WTC11 (cell line): ENCODE results near the gene PET100. TPM values are rescaled to one million over a fixed set of nuclear protein-coding genes. Genes with fewer than 3 reads are reported as not detected.

ENCODE experiments used
- ATAC-seq: fragments of 200-7000 bp; cut with Tn5 transposase; 2 replicates; pipeline ENCODE4 v1.10.0; 2021; ENCODE audit warnings: mild to moderate bottlenecking, moderate library complexity
- CTCF ChIA-PET: fragments of 300-600 bp; sonication (Branson Sonifier 250); formaldehyde crosslinking; loops from one replicate; lab custom pipeline; 2021; ENCODE audit warnings: antibody characterized with exemption; lab: Charles Lee
- POLR2A ChIA-PET: fragments of 350-600 bp; sonication (Branson Sonifier 250); formaldehyde crosslinking; loops from one replicate; lab custom pipeline; 2021; ENCODE audit warnings: antibody characterized with exemption; lab: Charles Lee
- DNase-seq: peaks from one replicate; pipeline ENCODE4 v3.0.0; 2021; ENCODE audit warnings: low spot score
- H3K27ac Mint-ChIP-seq: 2 replicates; pipeline ENCODE4 v1.8.0; 2021; ENCODE audit warnings: mixed read lengths
- H3K27me3 Mint-ChIP-seq: 2 replicates; pipeline ENCODE4 v1.8.0; 2021; ENCODE audit warnings: low read depth, mild to moderate bottlenecking, moderate library complexity, mixed read lengths
- H3K36me3 Mint-ChIP-seq: 2 replicates; pipeline ENCODE4 v1.8.0; 2021; ENCODE audit warnings: mixed read lengths
- H3K4me1 Mint-ChIP-seq: 2 replicates; pipeline ENCODE4 v1.8.0; 2022; ENCODE audit warnings: mixed read lengths
- H3K4me3 Mint-ChIP-seq: 2 replicates; pipeline ENCODE4 v1.8.0; 2021; ENCODE audit warnings: mild to moderate bottlenecking, moderate library complexity, mixed read lengths
- H3K9me3 Mint-ChIP-seq: 2 replicates; pipeline ENCODE4 v1.8.0; 2021; ENCODE audit warnings: mixed read lengths
- ATF2 ChIP-seq: sonication (generic); formaldehyde crosslinking; IDR thresholded peaks from 2 replicates; pipeline ENCODE4 v1.8.1; 2022; ENCODE audit warnings: low read depth, missing genetic modification reagents, borderline replicate concordance
- CREM ChIP-seq: sonication (generic); formaldehyde crosslinking; IDR thresholded peaks from 2 replicates; pipeline ENCODE4 v1.8.1; 2022; ENCODE audit warnings: mild to moderate bottlenecking, missing genetic modification reagents, moderate library complexity
- E2F1 ChIP-seq: sonication (generic); formaldehyde crosslinking; IDR thresholded peaks from 2 replicates; pipeline ENCODE4 v1.8.0; 2022; ENCODE audit warnings: mild to moderate bottlenecking, missing genetic modification reagents
- E2F4 ChIP-seq: sonication (generic); formaldehyde crosslinking; IDR thresholded peaks from 2 replicates; pipeline ENCODE4 v1.8.1; 2022; ENCODE audit warnings: low read depth, mild to moderate bottlenecking, moderate library complexity, missing genetic modification reagents, borderline replicate concordance
- ETV6 ChIP-seq: sonication (generic); formaldehyde crosslinking; IDR thresholded peaks from 2 replicates; pipeline ENCODE4 v1.8.1; 2022; ENCODE audit warnings: mild to moderate bottlenecking, missing genetic modification reagents
- GRHL2 ChIP-seq: fragments of 250-450 bp; sonication (Bioruptor Pico); IDR thresholded peaks from 2 replicates; pipeline ENCODE4 v1.8.0; 2022; ENCODE audit warnings: mild to moderate bottlenecking, moderate library complexity; ENCODE audit not compliant: insufficient replicate concordance, severe bottlenecking
- NFYB ChIP-seq: sonication (generic); formaldehyde crosslinking; conservative IDR thresholded peaks from 2 replicates; pipeline ENCODE4 v1.8.0; 2022; ENCODE audit warnings: low read depth, missing genetic modification reagents
- OVOL2 ChIP-seq: fragments of 250-450 bp; sonication (Bioruptor Pico); IDR thresholded peaks from 2 replicates; pipeline ENCODE4 v1.9.0; 2021; ENCODE audit warnings: mild to moderate bottlenecking, borderline replicate concordance
- RORB ChIP-seq: fragments of 250-450 bp; sonication (Bioruptor Pico); IDR thresholded peaks from 2 replicates; pipeline ENCODE4 v1.9.0; 2021; ENCODE audit warnings: mild to moderate bottlenecking
- SMAD4 ChIP-seq: sonication (generic); formaldehyde crosslinking; IDR thresholded peaks from 2 replicates; pipeline ENCODE4 v1.8.0; 2022; ENCODE audit warnings: mild to moderate bottlenecking, missing genetic modification reagents
- SP1 ChIP-seq: sonication (generic); formaldehyde crosslinking; conservative IDR thresholded peaks from 2 replicates; pipeline ENCODE4 v1.8.1; 2022; ENCODE audit warnings: missing genetic modification reagents
- TEAD4 ChIP-seq: sonication (generic); formaldehyde crosslinking; IDR thresholded peaks from 2 replicates; pipeline ENCODE4 v1.8.0; 2022; ENCODE audit warnings: mild to moderate bottlenecking, missing genetic modification reagents
- USF1 ChIP-seq: sonication (generic); formaldehyde crosslinking; IDR thresholded peaks from 2 replicates; pipeline ENCODE4 v1.8.0; 2022; ENCODE audit warnings: mild to moderate bottlenecking, missing genetic modification reagents
- ZNF138 ChIP-seq: sonication (generic); formaldehyde crosslinking; conservative IDR thresholded peaks from 2 replicates; pipeline ENCODE4 v1.8.1; 2022; ENCODE audit warnings: mild to moderate bottlenecking, moderate library complexity, missing genetic modification reagents
- ZNF232 ChIP-seq: sonication (generic); formaldehyde crosslinking; IDR thresholded peaks from 2 replicates; pipeline ENCODE4 v1.8.0; 2022; ENCODE audit warnings: mild to moderate bottlenecking, missing genetic modification reagents
- ZNF423 ChIP-seq: fragments of 250-450 bp; sonication (Bioruptor Pico); IDR thresholded peaks from 2 replicates; pipeline ENCODE4 v2.1.2; 2022; ENCODE audit warnings: mild to moderate bottlenecking, moderate library complexity
- ZNF425 ChIP-seq: fragments of 250-450 bp; sonication (Bioruptor Pico); conservative IDR thresholded peaks from 2 replicates; pipeline ENCODE4 v1.9.0; 2021; ENCODE audit warnings: mild to moderate bottlenecking
- ZNF512 ChIP-seq: sonication (generic); formaldehyde crosslinking; IDR thresholded peaks from 2 replicates; pipeline ENCODE4 v1.8.1; 2022; ENCODE audit warnings: missing genetic modification reagents, borderline replicate concordance
- total RNA-seq: library from RNA; stranded (reverse); gene quantifications from 3 replicates; pipeline ENCODE4 v1.2.3, GENCODE V29; 2021

Gene PET100
- total RNA-seq, 1 experiment from 2014 or later, result 111 TPM

GRCh38 chr19:7606289-7606688, 23.3 kb upstream of the PET100 start (continued):
- TF ChIP-seq ZNF232 (CRISPR knock-in tag) (no peak), ZNF138 (no peak), ZNF423 (CRISPR knock-in tag) (no peak), E2F1 (CRISPR knock-in tag) (no peak), RORB (no peak)

- DNase-seq, result no peak
- ChIA-PET CTCF (interaction anchor here (3.2 kb wide), 1 partner anchor 39 kb away, joined by 11 read pairs; no protein-coding TSS in a partner anchor), POLR2A (no interaction called here)
- Mint-ChIP-seq H3K9me3 (no peaks in the 10 kb centered on the region), H3K27me3 (no peaks in the 10 kb centered on the region), H3K27ac (no peak overlapping the region), H3K4me3 (no peak overlapping the region), H3K36me3 (peaks cover 10% of the 10 kb centered on the region), H3K4me1 (peaks cover 6% of the 10 kb centered on the region)
- ATAC-seq, result no peak
- TF ChIP-seq ETV6 (no peak), SMAD4 (no peak), USF1 (no peak), NFYB (CRISPR knock-in tag) (no peak), ZNF512 (CRISPR knock-in tag) (no peak), E2F4 (CRISPR knock-in tag) (no peak), SP1 (no peak), OVOL2 (CRISPR knock-in tag) (no peak), ZNF232 (CRISPR knock-in tag) (no peak), TEAD4 (CRISPR knock-in tag) (no peak), CREM (CRISPR knock-in tag) (no peak), GRHL2 (CRISPR knock-in tag) (no peak), ATF2 (CRISPR knock-in tag) (no peak), ZNF425 (CRISPR knock-in tag) (no peak)
These were observed 22.2 kb upstream of the PET100 start for GRCh38 chr19:7607212-7607873.
